Spleen (tissue), 7 donors: ENCODE measurements around the gene SSBP2.

ENCODE experiments used
- POLR2A ChIP-seq, 3 donors: fragments of 450-650 bp; IDR thresholded peaks; one replicate each; pipeline ENCODE4 v1.5.1; 2017; ENCODE audit warnings: antibody characterized with exemption in 3 of 3, mild to moderate bottlenecking in 1 of 3
- POLR2AphosphoS5 ChIP-seq, 3 donors: sonication (generic); formaldehyde crosslinking; IDR thresholded peaks; one replicate each; pipeline ENCODE4 v1.5.1; 2017; ENCODE audit warnings: antibody characterized with exemption in 3 of 3
- TF ChIP-seq, protein P1 (sequence below), 11 experiments: fragments of 200-600 bp in 7 of 11; fragments of 450-650 bp in 4 of 11; sonication (generic) in 4 of 11; IDR thresholded peaks in 8 of 11; conservative IDR thresholded peaks in 3 of 11; 1 replicate in 7 of 11; 2 replicates in 4 of 11; pipeline versions ENCODE4 v1.4.0 to v1.8.0; 2016 to 2021; ENCODE audit warnings: antibody characterized with exemption in 11 of 11, inconsistent platforms in 4 of 11, mild to moderate bottlenecking in 1 of 11
- donor health status: DM: no; HTN: no; CAD: no; lungs with moderate emphysema.
- donor health status: DM: no; HTN: no; CAD: no.
- donor health status: DM: no; HTN: no; CAD: no.

DNA sequence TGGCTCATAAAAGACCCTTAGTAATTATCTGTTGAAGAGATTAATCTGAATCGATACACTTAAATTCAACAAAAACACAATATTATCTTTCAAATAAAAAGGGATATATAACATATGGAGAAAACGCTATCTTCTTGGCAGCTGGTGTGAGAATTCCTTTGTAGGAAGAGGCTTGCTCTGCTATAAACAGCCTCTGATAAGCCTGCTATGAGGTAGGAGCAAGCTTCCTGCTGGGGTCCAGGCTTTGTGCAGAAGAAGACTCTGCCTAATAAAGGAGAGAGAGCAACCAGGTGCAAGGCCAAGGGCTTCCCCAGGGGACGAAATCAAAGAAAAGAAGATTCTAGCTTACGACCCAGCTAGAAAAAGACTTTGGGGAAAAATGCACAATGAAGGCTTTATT lies 43.3 kb upstream of the SSBP2 start:
- TF ChIP-seq, protein P1, sequence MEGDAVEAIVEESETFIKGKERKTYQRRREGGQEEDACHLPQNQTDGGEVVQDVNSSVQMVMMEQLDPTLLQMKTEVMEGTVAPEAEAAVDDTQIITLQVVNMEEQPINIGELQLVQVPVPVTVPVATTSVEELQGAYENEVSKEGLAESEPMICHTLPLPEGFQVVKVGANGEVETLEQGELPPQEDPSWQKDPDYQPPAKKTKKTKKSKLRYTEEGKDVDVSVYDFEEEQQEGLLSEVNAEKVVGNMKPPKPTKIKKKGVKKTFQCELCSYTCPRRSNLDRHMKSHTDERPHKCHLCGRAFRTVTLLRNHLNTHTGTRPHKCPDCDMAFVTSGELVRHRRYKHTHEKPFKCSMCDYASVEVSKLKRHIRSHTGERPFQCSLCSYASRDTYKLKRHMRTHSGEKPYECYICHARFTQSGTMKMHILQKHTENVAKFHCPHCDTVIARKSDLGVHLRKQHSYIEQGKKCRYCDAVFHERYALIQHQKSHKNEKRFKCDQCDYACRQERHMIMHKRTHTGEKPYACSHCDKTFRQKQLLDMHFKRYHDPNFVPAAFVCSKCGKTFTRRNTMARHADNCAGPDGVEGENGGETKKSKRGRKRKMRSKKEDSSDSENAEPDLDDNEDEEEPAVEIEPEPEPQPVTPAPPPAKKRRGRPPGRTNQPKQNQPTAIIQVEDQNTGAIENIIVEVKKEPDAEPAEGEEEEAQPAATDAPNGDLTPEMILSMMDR (IDR thresholded peaks at IDR 0.05 in 8 of 11, conservative IDR thresholded peaks at IDR 0.05 in 3 of 11): no peak
- TF ChIP-seq POLR2A (IDR thresholded peaks at IDR 0.05) (no peak), POLR2AphosphoS5 (IDR thresholded peaks at IDR 0.05) (no peak)
